Progenitor cell of endocrine pancreas (in vitro differentiated cells): ENCODE data around the gene CACUL1. TPM values are rescaled to one million over a fixed set of nuclear protein-coding genes. Genes with fewer than 3 reads are reported as not detected.

Experiments used
- DNase-seq: peaks from one replicate; pipeline ENCODE4 v3.0.0; 2021; ENCODE audit warnings: low spot score; ENCODE audit not compliant: unreplicated experiment
- H3K27ac Mint-ChIP-seq: 2 replicates; pipeline ENCODE4 v1.8.0; 2021; ENCODE audit warnings: mild to moderate bottlenecking, moderate library complexity, mixed read lengths
- H3K27me3 Mint-ChIP-seq: 2 replicates; pipeline ENCODE4 v1.8.0; 2021; ENCODE audit warnings: mixed read lengths
- H3K36me3 Mint-ChIP-seq: 2 replicates; pipeline ENCODE4 v1.8.0; 2022; ENCODE audit warnings: mixed read lengths; ENCODE audit not compliant: insufficient read depth
- H3K4me1 Mint-ChIP-seq: 2 replicates; pipeline ENCODE4 v1.8.0; 2021; ENCODE audit warnings: low read depth, mixed read lengths
- H3K4me3 Mint-ChIP-seq: 2 replicates; pipeline ENCODE4 v1.8.0; 2021; ENCODE audit warnings: low read depth, mild to moderate bottlenecking, moderate library complexity, mixed read lengths
- H3K9me3 Mint-ChIP-seq: 2 replicates; pipeline ENCODE4 v1.8.0; 2021; ENCODE audit warnings: low read depth, mixed read lengths
- long read RNA-seq: library from polyadenylated mRNA; unstranded; transcript quantifications from one replicate; pipeline ENCODE4 v2.0.0, GENCODE V29; 2020
- total RNA-seq: library from RNA; stranded (reverse); gene quantifications from 2 replicates; pipeline ENCODE4 v1.2.1, GENCODE V29; 2021
- TF ChIP-seq, protein P1 (sequence below): fragments of 200-600 bp; sonication (generic); IDR thresholded peaks from one replicate; pipeline ENCODE4 v1.5.0; 2021; ENCODE audit warnings: antibody characterized with exemption, mild to moderate bottlenecking; ENCODE audit not compliant: unreplicated experiment

The CACUL1 gene
- total RNA-seq: 58.5 and 63.0 TPM in 2 replicates
- long read RNA-seq, partial matches to known transcripts: 0 of 13 reads
- long read RNA-seq, other reads (novel, unspliced or antisense): 12 of 13 reads

DNA sequence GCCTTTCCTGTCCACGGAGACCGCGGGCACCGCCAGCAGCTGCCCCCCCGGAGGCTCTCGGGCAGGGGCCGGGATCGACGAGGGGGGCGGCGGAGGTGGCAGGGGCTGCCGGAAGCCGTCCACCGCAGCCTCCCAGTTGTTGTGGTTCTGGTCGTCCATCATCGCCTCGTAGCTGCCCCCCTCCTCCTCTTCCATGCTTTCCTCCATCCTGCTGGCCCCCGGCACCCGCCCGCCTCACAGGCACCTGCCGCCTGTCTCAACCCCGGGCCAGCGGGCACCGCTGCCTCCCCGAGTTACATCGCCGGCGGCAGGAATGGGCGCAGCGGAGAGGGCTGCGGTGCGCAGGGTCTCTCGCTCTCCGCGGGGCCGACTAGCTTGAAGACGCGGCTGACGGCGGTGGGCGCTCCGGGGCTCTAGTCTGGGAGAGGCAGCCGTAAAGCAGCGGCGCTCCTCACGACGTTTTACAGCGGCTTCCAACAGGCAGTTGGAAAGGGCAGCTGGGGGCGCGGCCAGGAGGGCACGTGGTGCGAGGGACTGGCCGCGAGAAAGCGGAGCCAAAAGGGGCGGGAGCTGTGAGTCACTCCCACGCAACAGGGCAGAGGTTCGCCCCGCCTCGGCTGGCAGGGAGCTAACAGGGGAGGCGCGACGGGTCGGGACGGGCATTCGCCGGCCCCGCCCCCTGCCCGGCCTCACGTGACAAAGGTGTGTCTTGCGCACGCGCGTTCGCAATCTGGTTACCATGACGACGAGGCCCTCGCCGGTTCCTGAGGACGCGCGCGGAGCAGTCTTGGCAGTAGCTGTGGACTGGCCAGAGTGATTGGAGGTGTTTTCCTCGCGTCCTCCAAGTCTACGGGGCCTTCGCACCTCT is at the start of gene CACUL1:
TSS of gene CACUL1 (minus strand) at position 415 of the 868 bp plus-strand sequence. CDS start at position 207, 208 bp downstream.
- peak; percentile 100 for DNase-seq
- Mint-ChIP-seq H3K27ac (peak within 1 kb of the TSS; percentile 99), H3K36me3 (peaks cover 4% of the 10 kb centered on the region), H3K9me3 (no peaks in the 10 kb centered on the region), H3K27me3 (no peaks in the 10 kb centered on the region), H3K4me3 (peak within 1 kb of the TSS; percentile 97), H3K4me1 (peaks cover 24% of the 10 kb centered on the region)
- TF ChIP-seq, protein P1, sequence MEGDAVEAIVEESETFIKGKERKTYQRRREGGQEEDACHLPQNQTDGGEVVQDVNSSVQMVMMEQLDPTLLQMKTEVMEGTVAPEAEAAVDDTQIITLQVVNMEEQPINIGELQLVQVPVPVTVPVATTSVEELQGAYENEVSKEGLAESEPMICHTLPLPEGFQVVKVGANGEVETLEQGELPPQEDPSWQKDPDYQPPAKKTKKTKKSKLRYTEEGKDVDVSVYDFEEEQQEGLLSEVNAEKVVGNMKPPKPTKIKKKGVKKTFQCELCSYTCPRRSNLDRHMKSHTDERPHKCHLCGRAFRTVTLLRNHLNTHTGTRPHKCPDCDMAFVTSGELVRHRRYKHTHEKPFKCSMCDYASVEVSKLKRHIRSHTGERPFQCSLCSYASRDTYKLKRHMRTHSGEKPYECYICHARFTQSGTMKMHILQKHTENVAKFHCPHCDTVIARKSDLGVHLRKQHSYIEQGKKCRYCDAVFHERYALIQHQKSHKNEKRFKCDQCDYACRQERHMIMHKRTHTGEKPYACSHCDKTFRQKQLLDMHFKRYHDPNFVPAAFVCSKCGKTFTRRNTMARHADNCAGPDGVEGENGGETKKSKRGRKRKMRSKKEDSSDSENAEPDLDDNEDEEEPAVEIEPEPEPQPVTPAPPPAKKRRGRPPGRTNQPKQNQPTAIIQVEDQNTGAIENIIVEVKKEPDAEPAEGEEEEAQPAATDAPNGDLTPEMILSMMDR: no peak

DNA sequence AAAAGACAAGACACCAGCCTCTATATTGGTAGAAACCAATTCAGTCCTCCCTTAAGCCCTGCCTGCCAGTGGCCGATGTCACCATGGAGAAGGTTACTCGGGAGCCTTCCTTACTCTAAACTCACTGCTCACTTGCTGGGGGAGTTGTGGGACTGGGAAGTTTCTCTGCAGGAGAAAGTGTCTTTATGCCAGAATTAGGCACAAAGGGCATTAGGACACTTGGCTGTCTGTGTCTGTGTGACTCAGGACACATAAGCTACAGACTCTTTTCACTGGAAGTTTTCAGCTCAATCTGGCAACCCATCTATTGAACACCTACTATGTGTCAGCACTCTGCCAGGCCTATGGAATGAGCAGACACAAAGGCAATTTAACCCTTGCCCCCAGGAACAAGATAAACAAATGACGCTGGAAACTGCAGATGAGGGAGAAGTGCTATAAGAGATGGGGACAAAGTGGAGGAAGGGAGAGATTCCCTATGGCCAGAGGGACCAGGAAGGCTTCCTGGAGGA is 49.5 kb upstream of the CACUL1 start:
- H3K36me3 Mint-ChIP-seq: no peaks in the 10 kb centered on the region
- no peaks in the 10 kb centered on the region for H3K9me3 Mint-ChIP-seq
- H3K4me3 Mint-ChIP-seq: no peak overlapping the region
- DNase-seq: no peak
- H3K4me1 Mint-ChIP-seq: no peaks in the 10 kb centered on the region
- no peak overlapping the region for H3K27ac Mint-ChIP-seq
- TF ChIP-seq, protein P1: no peak
- peaks cover 11% of the 10 kb centered on the region for H3K27me3 Mint-ChIP-seq

DNA sequence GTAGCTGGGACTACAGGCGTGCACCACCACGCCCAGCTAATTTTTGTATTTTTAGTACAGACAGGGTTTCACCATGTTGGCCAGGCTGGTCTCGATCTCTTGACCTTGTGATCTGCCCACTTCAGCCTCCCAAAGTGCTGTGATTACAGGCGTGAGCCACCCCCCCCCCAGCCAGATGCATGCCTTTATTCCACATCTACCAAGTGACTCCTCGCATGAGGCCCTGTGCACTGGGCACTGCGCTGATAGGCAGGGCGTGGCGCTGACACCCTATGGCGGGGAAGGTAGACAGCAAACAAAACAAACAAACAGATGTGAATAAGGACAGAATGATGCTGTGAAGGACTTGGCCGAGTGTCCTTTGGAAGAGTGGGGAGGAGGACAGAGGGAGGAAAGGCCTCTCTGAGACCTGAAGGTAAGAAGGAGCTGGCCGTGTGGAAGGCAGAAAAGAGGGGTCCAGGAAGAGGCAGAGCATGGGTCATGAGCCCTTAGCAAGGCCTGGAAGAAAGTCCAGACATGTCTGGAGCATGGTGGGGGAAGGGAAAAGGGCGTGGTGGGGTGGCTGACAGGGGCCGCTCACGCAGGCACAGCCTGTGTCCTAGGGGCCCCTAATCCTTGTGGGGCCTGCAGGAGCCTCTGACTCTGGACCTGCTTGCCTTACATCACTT is 47.5 kb upstream of the CACUL1 start:
- no peak overlapping the region for H3K4me3 Mint-ChIP-seq
- H3K27ac Mint-ChIP-seq: no peak overlapping the region
- no peak for DNase-seq
- H3K36me3 Mint-ChIP-seq: no peaks in the 10 kb centered on the region
- H3K4me1 Mint-ChIP-seq: no peaks in the 10 kb centered on the region
- peaks cover 19% of the 10 kb centered on the region for H3K27me3 Mint-ChIP-seq
- no peaks in the 10 kb centered on the region for H3K9me3 Mint-ChIP-seq
- TF ChIP-seq, protein P1: no peak

DNA sequence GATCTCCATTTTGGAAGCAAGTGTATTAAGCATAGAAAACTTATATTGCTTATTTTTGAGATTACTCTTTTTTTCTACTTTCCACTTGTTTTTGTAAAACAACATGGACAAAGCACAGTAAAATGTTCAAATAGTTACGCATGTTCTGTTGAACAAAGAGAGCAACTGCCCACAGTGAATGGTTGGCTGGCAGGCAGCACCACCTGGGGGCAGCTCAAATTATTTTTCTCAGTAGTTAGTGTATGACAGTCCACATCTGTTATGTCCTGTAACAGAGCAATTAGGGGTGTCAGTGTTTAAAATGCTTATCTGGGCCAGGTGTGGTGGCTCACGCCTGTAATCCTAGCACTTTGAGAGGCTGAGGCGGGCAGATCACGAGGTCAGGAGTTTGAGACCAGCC is 46.1 kb upstream of the CACUL1 start:
- Mint-ChIP-seq H3K4me1 (no peaks in the 10 kb centered on the region), H3K4me3 (no peak overlapping the region), H3K36me3 (no peaks in the 10 kb centered on the region), H3K27ac (no peak overlapping the region), H3K9me3 (peaks cover 4% of the 10 kb centered on the region), H3K27me3 (peaks cover 19% of the 10 kb centered on the region)
- DNase-seq: no peak
- TF ChIP-seq, protein P1: peak; percentile 30

DNA sequence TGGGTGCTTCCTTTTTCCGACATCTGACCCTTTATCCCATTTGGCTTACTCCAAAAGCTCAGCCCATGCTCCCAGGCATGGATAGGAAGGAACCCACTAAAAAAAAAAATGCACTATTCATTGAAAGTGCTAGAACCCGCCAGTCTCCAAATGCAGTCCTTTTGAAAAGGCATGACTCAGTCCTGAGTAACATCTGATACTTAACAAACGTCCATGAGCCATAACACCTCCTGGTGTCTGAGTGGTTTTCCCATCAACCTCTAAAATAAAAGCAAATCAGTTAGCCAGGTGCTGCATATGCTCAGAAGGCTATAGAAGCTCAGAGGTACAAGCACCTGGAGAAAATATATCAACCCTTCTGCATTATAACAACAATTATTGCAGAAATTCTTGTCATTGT is 45.0 kb upstream of the CACUL1 start:
- no peak overlapping the region for H3K27ac Mint-ChIP-seq
- TF ChIP-seq, protein P1: no peak
- no peak for DNase-seq
- no peaks in the 10 kb centered on the region for H3K4me1 Mint-ChIP-seq
- peaks cover 4% of the 10 kb centered on the region for H3K9me3 Mint-ChIP-seq
- H3K27me3 Mint-ChIP-seq: peaks cover 16% of the 10 kb centered on the region
- H3K4me3 Mint-ChIP-seq: no peak overlapping the region
- H3K36me3 Mint-ChIP-seq: no peaks in the 10 kb centered on the region
